ENCODE data around the gene NAALADL1. TPM values are rescaled to one million over a fixed set of nuclear protein-coding genes. Genes with fewer than 3 reads are reported as not detected.

The NAALADL1 gene
- total RNA-seq, 1 experiment from 2014 or later: not detected

GRCh38 chr11:65051398-65051858, 6.9 kb downstream of the NAALADL1 start:
- Histone ChIP-seq H3K79me2 (ENCODE audit: insufficient read depth, low read length) (no peaks in the 10 kb centered on the region), H3K4me3 (replicated peaks in 1 of 2; ENCODE audit: low read depth in 1 of 2, low read length in 2 of 2) (no peak overlapping the region), H3K4me1 (ENCODE audit: control insufficient read depth in 1 of 2, insufficient read depth in 2 of 2, low read length in 2 of 2) (peaks cover 0 to 10% of the 10 kb centered on the region in 2 experiments; a peak in 3 of 4 replicates), H3K36me3 (ENCODE audit: control insufficient read depth in 1 of 2, insufficient read depth in 2 of 2, low read length in 2 of 2) (no peaks in the 10 kb centered on the region), H3K27ac (ENCODE audit: low read depth, low read length) (no peak overlapping the region), H3K9ac (ENCODE audit: low read length) (no peak overlapping the region), H3K27me3 (ENCODE audit: insufficient read depth, low read length) (no peaks in the 10 kb centered on the region), H3K9me3 (ENCODE audit: control insufficient read depth in 1 of 2, insufficient read depth in 1 of 2, low read depth in 1 of 2, low read length in 2 of 2) (no peaks in the 10 kb centered on the region), H4K20me1 (ENCODE audit: insufficient read depth) (no peaks in the 10 kb centered on the region), H3K4me2 (ENCODE audit: low read length) (no peak overlapping the region), H3K9me2 (ENCODE audit: insufficient read depth) (no peaks in the 10 kb centered on the region), H2AFZ (ENCODE audit: low read depth, low read length, poor library complexity, severe bottlenecking) (no peak overlapping the region)
- intact Hi-C loops (cut with micrococcal nuclease): no loop called here
- ChIA-PET RAD21 (ENCODE audit: low non-redundant PET in 1 of 2, low total read pairs in 2 of 2, uncharacterized antibody in 2 of 2, unreplicated experiment in 2 of 2) (no interaction called here), CTCF (no interaction called here), POLR2A (no interaction called here)
- DNase-seq (ENCODE audit: low read depth, low spot score) (no peak), ATAC-seq (no peak)
- TF ChIP-seq ELF1 (IDR thresholded peaks at IDR 0.05; ENCODE audit: borderline replicate concordance, low read depth) (no peak), TCF7L2 (IDR thresholded peaks at IDR 0.05; ENCODE audit: borderline replicate concordance, extremely low read depth, insufficient read depth, insufficient read length) (no peak), ZFX (IDR thresholded peaks at IDR 0.05) (no peak), EZH2phosphoT487 (IDR thresholded peaks at IDR 0.05; ENCODE audit: borderline replicate concordance) (no peak), YY1 (IDR thresholded peaks at IDR 0.05; ENCODE audit: extremely low read depth, insufficient replicate concordance, low read depth, low read length) (no peak), CBX3 (IDR thresholded peaks at IDR 0.05; ENCODE audit: low read depth) (no peak), SRF (IDR thresholded peaks at IDR 0.05; ENCODE audit: low read depth) (no peak), ATF3 (IDR thresholded peaks at IDR 0.05) (no peak), POLR2A (IDR thresholded peaks at IDR 0.05; ENCODE audit: borderline replicate concordance, extremely low read depth, insufficient read depth, insufficient read length) (no peak), POLR2AphosphoS5 (IDR thresholded peaks at IDR 0.05; ENCODE audit: low read depth, low read length) (no peak), FOSL1 (IDR thresholded peaks at IDR 0.05; ENCODE audit: low read depth) (no peak), REST (IDR thresholded peaks at IDR 0.05; ENCODE audit: low read depth) (no peak), SIN3A (IDR thresholded peaks at IDR 0.05; ENCODE audit: low read depth) (no peak), ZBTB33 (IDR thresholded peaks at IDR 0.05; ENCODE audit: extremely low read depth, insufficient replicate concordance, low read length) (no peak), JUND (IDR thresholded peaks at IDR 0.05) (no peak), ZNF274 (IDR thresholded peaks at IDR 0.05; ENCODE audit: low read depth, low read length) (no peak), RAD21 (IDR thresholded peaks at IDR 0.05; ENCODE audit: low read depth) (no peak), CEBPB (IDR thresholded peaks at IDR 0.05; ENCODE audit: low read depth) (no peak)
- no TSS peak for BruUV-seq (replicated peaks)
